Right kidney (tissue), 1 donor: ENCODE measurements around the gene PIGQ.
"Not testable (repeated sequence)": the region's sequence is repeated elsewhere in the genome, so short reads cannot be mapped to it uniquely, and the experiment has no call there.

Source experiments
- DNase-seq: peaks from one replicate; pipeline ENCODE4 v3.0.0-alpha.2; 2016

Gene PIGQ

GRCh38 chr16:583815-584591, 14.2 kb downstream of the PIGQ start:
- DNase-seq = no peak

- DNase-seq = no peak
These were observed 15.6 kb downstream of the PIGQ start for GRCh38 chr16:585351-585750.

GRCh38 chr16:586047-586644, 16.4 kb downstream of the PIGQ start:
- DNase-seq = no peak

GRCh38 chr16:586645-587590, 17.1 kb downstream of the PIGQ start:
- no peak for DNase-seq

DNA sequence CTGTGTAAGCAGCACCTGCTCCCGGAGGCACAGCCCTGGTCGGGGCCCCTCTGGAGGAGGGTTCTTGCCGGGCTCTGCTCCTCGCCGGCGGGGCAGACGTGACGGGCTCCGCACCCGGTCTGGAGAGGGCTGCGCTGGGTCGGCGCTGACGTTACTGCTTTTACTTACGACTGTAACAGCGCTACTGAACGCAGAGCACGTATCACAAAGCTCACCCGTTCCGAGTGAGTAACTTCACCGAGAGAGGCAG, 18.8 kb downstream of the PIGQ start:
- DNase-seq = no peak

DNA sequence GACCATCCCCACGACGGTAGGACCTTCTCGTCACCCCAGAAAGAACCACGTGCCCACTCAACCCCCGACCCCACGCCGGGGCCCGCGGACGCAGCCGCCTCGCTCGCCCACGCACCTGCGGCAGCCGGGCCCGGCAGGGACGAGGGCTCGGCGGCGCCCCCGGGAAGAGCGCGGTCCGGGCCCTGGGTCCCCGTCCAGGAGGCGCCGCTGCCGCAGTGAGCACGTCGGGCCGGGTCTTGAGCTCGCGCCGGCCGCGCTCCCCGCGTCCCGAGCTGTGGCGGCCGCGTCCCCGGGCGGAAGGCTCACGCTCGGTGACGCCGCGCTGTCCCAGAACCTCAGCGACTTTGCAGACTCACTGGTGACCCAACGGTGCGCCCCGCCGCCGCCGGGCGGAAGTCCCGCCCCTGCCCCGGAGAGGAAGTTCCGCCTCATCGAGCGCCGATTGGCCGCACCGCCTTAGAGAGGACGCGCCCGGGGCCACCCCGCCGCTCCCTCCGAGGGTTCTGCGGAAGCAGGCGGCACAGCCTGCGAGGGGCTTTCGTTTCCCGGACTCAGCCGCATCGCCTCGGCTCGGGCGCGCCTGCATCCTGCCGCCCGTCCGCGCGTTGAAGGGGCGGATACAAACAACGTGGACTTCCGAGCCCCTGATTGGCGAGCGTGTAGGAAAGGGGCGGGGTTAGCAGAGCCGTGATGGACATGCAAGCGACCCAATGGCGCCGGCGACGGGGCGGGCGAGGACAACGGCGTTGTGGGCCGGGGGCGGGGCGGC, 19.3 kb downstream of the PIGQ start:
- peak; percentile 100 for DNase-seq

DNA sequence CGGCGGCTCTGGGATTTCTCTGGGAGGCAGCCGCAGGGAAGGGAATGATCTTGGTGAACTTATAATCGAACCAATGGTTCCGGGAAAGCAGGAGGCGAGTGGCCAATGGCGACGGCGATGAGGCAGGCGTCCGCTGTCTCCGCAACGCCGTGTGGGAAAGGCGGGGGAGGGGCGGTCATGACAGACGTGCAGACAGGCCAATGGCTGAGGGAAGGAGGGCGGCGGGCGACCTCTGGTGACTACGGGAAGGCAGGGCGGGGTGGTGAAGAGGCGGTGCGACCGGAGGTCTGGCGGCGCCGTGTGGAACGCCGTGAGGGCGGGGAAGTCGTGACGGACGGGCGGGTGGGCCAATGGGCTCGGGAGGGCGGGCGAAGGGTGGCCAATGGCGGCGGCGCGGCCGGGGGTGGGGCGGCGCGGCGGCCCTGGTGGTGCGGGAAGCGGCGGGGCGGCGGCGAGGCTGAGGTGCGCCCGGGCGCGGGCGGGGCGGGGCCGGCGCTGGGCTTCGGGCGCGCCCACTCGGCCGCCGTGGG, 20.0 kb downstream of the PIGQ start, which contains the start of gene RAB40C:
TSS of gene RAB40C (plus strand) at position 409 of the 530 bp plus-strand sequence. CDS start 226 bp downstream, outside the sequence.
- no peak for DNase-seq

- DNase-seq = peak; percentile 80
These were observed 20.5 kb downstream of the PIGQ start for GRCh38 chr16:590188-590814.

DNA sequence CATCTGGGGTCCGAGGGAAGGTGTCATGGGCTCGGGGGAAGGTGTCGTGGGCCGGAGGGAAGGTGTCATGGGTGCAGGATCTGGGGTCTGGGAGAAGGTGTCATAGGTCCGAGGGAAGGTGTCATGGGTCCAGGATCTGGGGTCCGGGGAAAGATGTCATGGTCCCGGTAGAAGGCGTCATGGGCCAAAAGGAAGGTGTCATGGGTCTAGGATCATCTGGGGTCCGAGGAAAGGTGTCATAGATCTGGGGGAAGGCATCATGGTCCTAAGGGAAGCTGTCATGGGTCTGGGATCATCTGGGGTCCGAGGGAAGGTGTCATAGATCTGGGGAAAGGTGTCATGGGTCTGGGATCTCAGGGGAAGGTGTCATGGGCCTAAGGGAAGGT, 21.0 kb downstream of the PIGQ start:
- DNase-seq = no peak

- no peak for DNase-seq
These were observed 21.5 kb downstream of the PIGQ start for GRCh38 chr16:591231-591630.

DNA sequence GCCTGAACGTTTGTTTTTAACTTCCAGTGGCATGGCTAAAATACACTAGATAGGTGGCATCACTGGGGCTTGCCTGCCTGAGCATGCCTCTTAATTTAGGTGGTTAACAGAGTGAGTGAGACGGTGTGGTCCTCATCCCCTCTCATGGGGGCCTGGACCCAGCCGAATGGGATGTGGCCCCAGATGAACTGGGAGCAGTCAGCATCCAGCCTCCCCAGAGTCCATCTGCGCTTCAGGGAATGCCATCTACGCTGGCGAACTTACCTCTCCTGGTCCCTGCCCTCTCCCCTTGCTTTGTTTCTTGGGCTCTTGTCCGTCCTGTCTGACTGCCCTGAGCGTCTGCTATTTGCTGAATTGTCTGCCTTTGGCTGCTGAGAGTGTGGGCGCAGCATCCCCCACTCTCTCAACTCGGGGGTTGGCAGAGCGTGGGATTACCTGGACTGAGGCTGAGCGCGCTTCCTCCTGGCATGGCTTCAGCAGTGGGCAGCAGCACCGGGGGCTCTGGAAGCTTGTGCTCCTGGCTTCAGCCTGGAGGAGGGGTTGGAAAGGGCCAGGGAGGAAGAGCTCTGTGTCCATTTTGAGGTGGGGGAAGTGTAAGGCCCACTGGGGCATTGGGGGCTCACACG, 22.2 kb downstream of the PIGQ start:
- no peak for DNase-seq

DNA sequence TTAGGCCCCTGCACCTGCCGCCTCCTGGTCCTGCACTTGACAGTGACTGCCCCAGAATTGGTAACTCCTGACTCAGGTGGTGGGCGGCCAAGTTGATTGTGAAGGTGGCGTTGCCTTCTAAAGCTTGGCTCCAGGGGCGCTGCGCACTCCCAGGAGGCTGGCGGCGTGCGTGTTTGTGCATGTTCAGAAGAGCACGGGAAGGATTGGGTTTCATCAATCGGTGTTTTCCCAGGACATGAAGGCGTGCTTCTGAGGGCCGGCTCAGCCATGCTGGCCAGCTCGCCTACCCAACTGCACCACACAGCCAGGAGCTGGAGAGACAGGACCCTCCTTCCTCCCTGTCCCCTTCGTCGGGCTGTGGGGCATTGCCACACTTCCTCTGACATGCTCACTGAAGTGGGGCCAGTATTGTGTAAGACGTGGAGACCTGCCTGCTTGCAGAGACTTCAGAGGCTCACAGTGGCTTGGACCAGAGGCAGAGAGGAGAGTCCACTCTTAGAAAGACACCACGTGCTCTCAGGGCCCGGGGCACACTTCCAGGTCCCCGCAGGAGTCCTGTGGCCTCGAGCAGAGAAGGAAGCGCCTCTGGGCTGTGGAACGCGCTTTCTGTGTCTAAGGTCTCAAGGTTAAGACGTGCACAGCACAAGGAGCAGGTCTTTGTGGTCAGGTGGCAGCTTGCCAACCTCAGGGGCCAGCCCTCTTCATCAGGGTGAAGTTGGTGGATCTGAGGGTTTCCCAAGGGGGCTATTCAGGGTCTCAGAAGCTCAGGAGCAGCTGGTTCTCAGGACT, 22.9 kb downstream of the PIGQ start:
- DNase-seq = no peak

DNA sequence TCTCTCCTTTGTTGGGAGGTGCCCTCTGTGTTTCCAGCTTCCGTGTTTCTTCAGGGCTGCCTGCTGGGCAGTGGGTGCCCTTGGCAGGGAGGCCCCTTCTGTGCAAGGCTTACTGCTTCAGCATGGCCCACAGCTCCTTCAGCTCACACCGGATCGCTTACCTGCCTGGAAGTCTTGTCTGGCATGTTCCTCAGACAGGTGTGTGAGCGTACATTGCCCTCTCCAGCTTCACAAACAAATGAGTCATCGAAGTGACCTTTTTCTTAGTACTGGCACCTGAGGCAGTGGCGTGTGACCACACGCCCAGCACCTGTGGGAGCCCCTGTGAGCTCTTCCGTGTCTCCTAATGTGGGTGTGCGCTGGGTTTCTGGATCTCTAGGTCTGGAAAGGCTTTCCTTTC, 23.6 kb downstream of the PIGQ start:
- no peak for DNase-seq

GRCh38 chr16:593807-594206, 24.0 kb downstream of the PIGQ start:
- no peak for DNase-seq

GRCh38 chr16:595094-595528, 25.3 kb downstream of the PIGQ start:
- no peak for DNase-seq

- no peak for DNase-seq
These were observed 26.4 kb downstream of the PIGQ start for GRCh38 chr16:595942-596735.

GRCh38 chr16:596736-597060, 26.9 kb downstream of the PIGQ start:
- no peak for DNase-seq

- not testable (repeated sequence) for DNase-seq
These were observed 27.9 kb downstream of the PIGQ start for GRCh38 chr16:597655-598054.
